A549 (cell line): ENCODE measurements around the gene UNC5B. TPM values are rescaled to one million over a fixed set of nuclear protein-coding genes. Genes with fewer than 3 reads are reported as not detected.

Experiments used
- ATAC-seq, 2 experiments: fragments of 200-7000 bp in 1 of 2; fragments of >200 bp in 1 of 2; cut with Nextera tagmentation in 1 of 2; cut with Tn5 transposase in 1 of 2; 3 replicates each; pipeline versions ENCODE4 v1.8.0 to v1.9.1; 2018 to 2020; ENCODE audit warnings: mild to moderate bottlenecking in 1 of 2, moderate library complexity in 1 of 2
- CTCF ChIA-PET: fragments of 300-600 bp; sonication (Branson Sonifier 250); formaldehyde crosslinking; extraction: SDS; loops from one replicate; lab custom pipeline; 2021; ENCODE audit warnings: antibody characterized with exemption, inconsistent platforms; lab: Yijun Ruan, JAX
- POLR2A ChIA-PET: fragments of 350-600 bp; formaldehyde crosslinking; extraction: SDS; loops from one replicate; lab custom pipeline; 2021; ENCODE audit warnings: antibody characterized with exemption, inconsistent platforms; lab: Yijun Ruan, JAX
- DNase-seq, 2 experiments: peaks; one replicate each; pipeline versions ENCODE4 v3.0.0 to v3.0.0-alpha.2; 2011 to 2016; ENCODE audit warnings: low read depth in 1 of 2, low spot score in 1 of 2
- FAIRE-seq: peaks from 2 replicates; lab custom pipeline; 2011; peaks lifted over from hg19 to GRCh38; lab: Jason Lieb, UNC
- H3K27ac ChIP-seq, 2 experiments: fragments of >200 bp; sonication (Bioruptor Twin); formaldehyde crosslinking; 3 replicates each; pipeline ENCODE4 v1.5.1; 2016 to 2017
- H3K4me1 ChIP-seq: fragments of >200 bp; sonication (Bioruptor Twin); formaldehyde crosslinking; 3 replicates; pipeline ENCODE4 v1.6.1; 2016
- H3K4me2 ChIP-seq: fragments of >200 bp; sonication (Bioruptor Twin); formaldehyde crosslinking; 3 replicates; pipeline ENCODE4 v1.6.1; 2016
- H3K4me3 ChIP-seq: fragments of >200 bp; sonication (Bioruptor Twin); formaldehyde crosslinking; 3 replicates; pipeline ENCODE4 v1.5.1; 2016
- H3K9me3 ChIP-seq: fragments of >200 bp; sonication (Bioruptor Twin); formaldehyde crosslinking; 3 replicates; pipeline ENCODE4 v1.6.1; 2016
- BHLHE40 ChIP-seq: IDR thresholded peaks from 2 replicates; pipeline ENCODE4 v1.6.1; 2012; ENCODE audit warnings: low read depth, low read length, inconsistent platforms
- CBX8 ChIP-seq: fragments of 200-600 bp; sonication (generic); IDR thresholded peaks from 2 replicates; pipeline ENCODE4 v1.6.1; 2016
- HES2 ChIP-seq: fragments of >200 bp; sonication (Bioruptor Twin); formaldehyde crosslinking; IDR thresholded peaks from 2 replicates; pipeline ENCODE4 v1.6.1; 2016
- HOXB5 ChIP-seq: fragments of 250-450 bp; sonication (Bioruptor Pico); IDR thresholded peaks from 2 replicates; pipeline ENCODE4 v1.5.0; 2020; ENCODE audit warnings: mild to moderate bottlenecking, moderate library complexity
- JUN ChIP-seq, 2 experiments: fragments of >200 bp; sonication (Bioruptor Twin); formaldehyde crosslinking; IDR thresholded peaks; 2 replicates in 1 of 2; 3 replicates in 1 of 2; pipeline ENCODE4 v1.6.1; 2016 to 2017
- JUNB ChIP-seq: fragments of >200 bp; sonication (Bioruptor Twin); formaldehyde crosslinking; IDR thresholded peaks from 2 replicates; pipeline ENCODE4 v1.6.1; 2016
- KDM1A ChIP-seq: fragments of 200-600 bp; sonication (generic); IDR thresholded peaks from 2 replicates; pipeline ENCODE4 v1.6.1; 2016; ENCODE audit warnings: low read depth, mild to moderate bottlenecking
- POLR2A ChIP-seq: IDR thresholded peaks from 2 replicates; pipeline ENCODE4 v1.6.1; 2012; ENCODE audit warnings: mild to moderate bottlenecking, low read length
- POLR2AphosphoS2 ChIP-seq: conservative IDR thresholded peaks from 2 replicates; pipeline ENCODE4 v1.6.1; 2012; ENCODE audit warnings: low read length, improper control_type of control experiment, inconsistent platforms
- RARB ChIP-seq: fragments of 250-450 bp; sonication (Bioruptor Pico); IDR thresholded peaks from 2 replicates; pipeline ENCODE4 v1.8.0; 2021; ENCODE audit warnings: mild to moderate bottlenecking, moderate library complexity
- RNF2 ChIP-seq: fragments of 200-600 bp; sonication (generic); IDR thresholded peaks from 2 replicates; pipeline ENCODE4 v1.6.1; 2016; ENCODE audit warnings: low read depth, mild to moderate bottlenecking, antibody characterized with exemption, moderate library complexity, borderline replicate concordance
- ZNF302 ChIP-seq: fragments of 250-450 bp; sonication (Bioruptor Pico); IDR thresholded peaks from 2 replicates; pipeline ENCODE4 v1.9.0; 2021; ENCODE audit warnings: inconsistent platforms, mild to moderate bottlenecking, moderate library complexity
- WGBS: methylation state at CpG from one replicate; pipeline ENCODE4 v1.1.6; 2017; ENCODE audit errors: missing lambda C conversion rate; 5-methylcytosine and 5-hydroxymethylcytosine counted together
- polyA plus RNA-seq, 4 experiments: library from polyadenylated mRNA; depleted of rRNA in 3 of 4; stranded (reverse); fragments of >200 nt; fragmentation: RNase III in 1 of 4; extraction: RNeasy Plus Mini Kit Qiagen cat#74134 plus additional on column Dnase treatment in 1 of 4; gene quantifications; 2 replicates in 3 of 4; 3 replicates in 1 of 4; pipeline ENCODE4 v1.2.3, GENCODE V29; 2011 to 2017
- TF ChIP-seq, protein P1 (sequence below): IDR thresholded peaks from 2 replicates; pipeline ENCODE4 v1.6.1; 2012
- TF ChIP-seq, protein P2 (sequence below): fragments of 200-600 bp; sonication (generic); IDR thresholded peaks from 2 replicates; pipeline ENCODE4 v1.6.1; 2016; ENCODE audit warnings: antibody characterized with exemption, mild to moderate bottlenecking, moderate library complexity

The UNC5B gene
- polyA plus RNA-seq, 2 of the 4 experiments (the other 2 are of a cell fraction) = 0.14 to 1.0 TPM

DNA sequence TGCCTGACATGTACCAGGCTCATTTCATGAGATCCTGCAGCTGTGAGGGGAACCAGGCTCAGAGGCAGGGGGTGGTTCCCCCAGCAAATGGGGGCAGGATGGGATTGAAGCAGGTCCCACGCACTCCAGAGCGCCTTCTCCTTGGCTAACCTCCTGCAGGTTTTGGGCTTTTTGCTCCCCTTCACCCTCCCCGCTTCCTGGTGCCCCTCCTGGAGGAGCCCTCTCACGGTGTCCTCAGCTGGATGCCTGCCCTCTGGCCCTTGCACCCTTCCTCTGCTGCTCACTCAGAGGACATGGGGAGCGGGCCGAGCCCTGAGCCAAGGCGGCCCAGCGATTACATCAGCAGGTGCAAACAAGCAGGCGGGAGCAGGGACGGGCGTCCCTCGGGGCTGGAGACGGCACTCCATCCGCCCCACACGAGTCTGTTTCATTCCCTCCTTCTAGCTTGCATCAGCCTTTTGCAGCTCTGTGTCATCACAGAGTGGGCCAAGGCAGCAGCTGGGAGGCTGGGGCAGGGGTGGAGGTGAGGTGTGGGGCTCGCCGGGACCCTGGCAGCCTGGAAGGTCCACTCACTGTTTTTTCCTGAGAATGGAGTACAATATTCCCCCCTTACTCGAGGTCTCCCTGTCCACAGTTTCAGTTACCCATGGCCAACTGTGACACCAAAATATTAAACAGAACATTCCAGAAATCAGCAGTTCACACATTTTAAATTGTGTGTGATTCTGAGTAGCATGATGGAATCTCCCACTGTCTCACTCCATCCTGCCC, 54.0 kb downstream of the UNC5B start (continued):
- no peak for TF ChIP-seq JUN (IDR thresholded peaks at IDR 0.05)

GRCh38 chr10:71266918-71267442, 54.6 kb downstream of the UNC5B start:
- H3K4me2 ChIP-seq = no peak overlapping the region
- H3K4me3 ChIP-seq = no peak overlapping the region
- no peak for TF ChIP-seq JUN (IDR thresholded peaks at IDR 0.05)
- TF ChIP-seq KDM1A = 0 out of 2 replicates have a peak, but pooled peaks have one; percentile 18
- TF ChIP-seq RARB (CRISPR knock-in tag) = no peak
- no peak for TF ChIP-seq HOXB5 (CRISPR knock-in tag)
- no peak for DNase-seq
- no peak for ATAC-seq
- no peak for FAIRE-seq
- peak overlapping the region; percentile 68 to 72; a peak in 4 of 6 replicates for H3K27ac ChIP-seq
- peaks cover 16% of the 10 kb centered on the region; the same call in 2 of the 3 replicates for H3K4me1 ChIP-seq
- 64% methylated on average over 8 of the region's 8 CpGs for WGBS
- no peaks in the 10 kb centered on the region for H3K9me3 ChIP-seq
- POLR2A ChIA-PET = no interaction called here
- CTCF ChIA-PET = interaction anchor here (0.6 to 25.1 kb wide), 12 partner anchors 9 to 718 kb away, joined by 3 to 362 read pairs (median 4); no protein-coding TSS in a partner anchor

DNA sequence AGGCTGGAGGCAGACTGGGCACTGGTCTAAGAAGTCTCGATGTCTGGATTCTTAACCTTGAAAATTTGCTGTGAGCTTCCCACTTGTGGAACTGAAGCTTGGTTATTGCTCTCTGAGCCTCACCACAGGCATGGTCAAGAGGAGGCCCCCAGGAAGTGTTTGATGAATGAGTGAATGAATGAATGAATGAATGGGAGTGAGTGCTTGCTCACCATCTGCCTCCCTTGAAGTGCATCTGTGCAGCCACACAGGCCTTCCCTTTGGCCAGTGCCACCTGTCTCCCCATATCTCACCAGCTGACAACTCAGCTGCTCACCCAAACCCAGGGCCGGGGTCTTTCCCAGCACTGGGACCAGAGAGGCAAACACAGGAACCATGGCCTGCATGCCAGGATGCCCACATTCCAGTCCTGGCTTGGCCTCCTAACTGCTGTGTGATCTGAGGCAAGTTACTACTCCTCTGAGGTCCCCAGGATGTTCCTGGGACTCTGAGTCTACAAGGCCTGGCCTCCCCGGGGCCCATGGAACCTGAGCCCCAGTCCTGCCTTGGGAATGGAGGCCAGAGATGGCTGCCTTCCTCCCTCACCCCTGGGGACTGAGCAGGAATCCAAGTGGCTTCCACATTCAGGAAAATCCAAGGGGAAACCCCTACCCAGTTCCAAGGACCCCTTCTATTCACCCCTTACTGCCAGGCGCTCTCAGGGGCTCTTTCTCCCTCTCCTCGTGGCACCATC, 55.3 kb downstream of the UNC5B start:
- TF ChIP-seq HES2 (no peak), BHLHE40 (no peak), JUNB (no peak), CBX8 (no peak), POLR2A (no peak), POLR2AphosphoS2 (no peak), KDM1A (no peak), JUN (IDR thresholded peaks at IDR 0.05) (no peak), ZNF302 (no peak), RARB (CRISPR knock-in tag) (no peak), RNF2 (no peak)
- TF ChIP-seq, protein P1, sequence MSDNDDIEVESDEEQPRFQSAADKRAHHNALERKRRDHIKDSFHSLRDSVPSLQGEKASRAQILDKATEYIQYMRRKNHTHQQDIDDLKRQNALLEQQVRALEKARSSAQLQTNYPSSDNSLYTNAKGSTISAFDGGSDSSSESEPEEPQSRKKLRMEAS = no peak
- TF ChIP-seq, protein P2, sequence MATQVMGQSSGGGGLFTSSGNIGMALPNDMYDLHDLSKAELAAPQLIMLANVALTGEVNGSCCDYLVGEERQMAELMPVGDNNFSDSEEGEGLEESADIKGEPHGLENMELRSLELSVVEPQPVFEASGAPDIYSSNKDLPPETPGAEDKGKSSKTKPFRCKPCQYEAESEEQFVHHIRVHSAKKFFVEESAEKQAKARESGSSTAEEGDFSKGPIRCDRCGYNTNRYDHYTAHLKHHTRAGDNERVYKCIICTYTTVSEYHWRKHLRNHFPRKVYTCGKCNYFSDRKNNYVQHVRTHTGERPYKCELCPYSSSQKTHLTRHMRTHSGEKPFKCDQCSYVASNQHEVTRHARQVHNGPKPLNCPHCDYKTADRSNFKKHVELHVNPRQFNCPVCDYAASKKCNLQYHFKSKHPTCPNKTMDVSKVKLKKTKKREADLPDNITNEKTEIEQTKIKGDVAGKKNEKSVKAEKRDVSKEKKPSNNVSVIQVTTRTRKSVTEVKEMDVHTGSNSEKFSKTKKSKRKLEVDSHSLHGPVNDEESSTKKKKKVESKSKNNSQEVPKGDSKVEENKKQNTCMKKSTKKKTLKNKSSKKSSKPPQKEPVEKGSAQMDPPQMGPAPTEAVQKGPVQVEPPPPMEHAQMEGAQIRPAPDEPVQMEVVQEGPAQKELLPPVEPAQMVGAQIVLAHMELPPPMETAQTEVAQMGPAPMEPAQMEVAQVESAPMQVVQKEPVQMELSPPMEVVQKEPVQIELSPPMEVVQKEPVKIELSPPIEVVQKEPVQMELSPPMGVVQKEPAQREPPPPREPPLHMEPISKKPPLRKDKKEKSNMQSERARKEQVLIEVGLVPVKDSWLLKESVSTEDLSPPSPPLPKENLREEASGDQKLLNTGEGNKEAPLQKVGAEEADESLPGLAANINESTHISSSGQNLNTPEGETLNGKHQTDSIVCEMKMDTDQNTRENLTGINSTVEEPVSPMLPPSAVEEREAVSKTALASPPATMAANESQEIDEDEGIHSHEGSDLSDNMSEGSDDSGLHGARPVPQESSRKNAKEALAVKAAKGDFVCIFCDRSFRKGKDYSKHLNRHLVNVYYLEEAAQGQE = no peak
- POLR2A ChIA-PET = no interaction called here
- Histone ChIP-seq H3K4me3 (no peak overlapping the region), H3K4me1 (peaks cover 18% of the 10 kb centered on the region; the same call in 2 of the 3 replicates), H3K9me3 (no peaks in the 10 kb centered on the region), H3K4me2 (no peak overlapping the region), H3K27ac (peak overlapping the region; percentile 31 to 72; a peak in 3 of 6 replicates)
- WGBS = 65% methylated on average over 5 of the region's 5 CpGs
- CTCF ChIA-PET = interaction anchor here (0.6 to 25.1 kb wide), 14 partner anchors 8 to 718 kb away, joined by 3 to 362 read pairs (median 4); no protein-coding TSS in a partner anchor
- DNase-seq (no peak), ATAC-seq (no peak), FAIRE-seq (no peak)
